ENCODE data around the gene ILF3. TPM values are rescaled to one million over a fixed set of nuclear protein-coding genes. Genes with fewer than 3 reads are reported as not detected.
A peak's percentile ranks its signal among the peaks of the same experiment; 100 is the strongest.

Gene ILF3
- total RNA-seq, 2 experiments from 2014 or later: 464 to 491 TPM

DNA sequence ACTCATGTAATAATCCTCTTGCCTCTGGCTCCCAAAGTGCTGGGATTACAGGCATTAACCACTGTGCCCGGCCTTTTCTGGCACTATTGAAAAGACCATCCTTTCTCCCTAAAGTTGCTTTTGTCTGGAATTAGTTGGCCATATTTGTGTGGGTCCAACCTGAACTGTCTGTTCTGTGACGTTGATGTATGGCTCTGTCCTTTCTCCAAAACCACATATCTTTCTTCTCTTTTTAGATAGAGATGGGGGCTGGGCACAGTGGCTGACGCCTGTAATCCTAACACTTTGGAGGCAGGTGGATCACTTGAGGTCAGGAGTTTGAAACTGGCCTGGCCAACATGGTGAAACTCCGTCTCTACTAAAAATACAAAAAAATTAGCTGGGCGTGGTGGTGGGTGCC, 81.6 kb downstream of the ILF3 start:
- Mint-ChIP-seq H3K9me3 (peaks cover 2% of the 10 kb centered on the region), H3K4me1 (ENCODE audit: low read depth) (peaks cover 36% of the 10 kb centered on the region), H3K27me3 (no peaks in the 10 kb centered on the region), H3K36me3 (ENCODE audit: low read depth) (peaks cover 30% of the 10 kb centered on the region), H3K27ac (peak overlapping the region; percentile 80), H3K4me3 (no peak overlapping the region)
- Histone ChIP-seq H3K4me1 (ENCODE audit: insufficient read depth, low read length) (peaks cover 54% of the 10 kb centered on the region), H3K27ac (ENCODE audit: low read depth in 1 of 2, low read length in 2 of 2) (no peak overlapping the region), H3K27me3 (ENCODE audit: control insufficient read depth in 1 of 2, insufficient read depth in 2 of 2, low read length in 2 of 2) (no peaks in the 10 kb centered on the region), H3K4me3 (ENCODE audit: low read length) (no peak overlapping the region), H3K9me3 (ENCODE audit: control insufficient read depth in 1 of 2, insufficient read depth in 1 of 2, low read length in 2 of 2) (peaks cover 0 to 4% of the 10 kb centered on the region in 2 experiments), H3K36me3 (ENCODE audit: insufficient read depth, low read length) (peaks cover 11% of the 10 kb centered on the region)
- no peak for ATAC-seq (ENCODE audit: poor library complexity)
- TF ChIP-seq, protein P1, sequence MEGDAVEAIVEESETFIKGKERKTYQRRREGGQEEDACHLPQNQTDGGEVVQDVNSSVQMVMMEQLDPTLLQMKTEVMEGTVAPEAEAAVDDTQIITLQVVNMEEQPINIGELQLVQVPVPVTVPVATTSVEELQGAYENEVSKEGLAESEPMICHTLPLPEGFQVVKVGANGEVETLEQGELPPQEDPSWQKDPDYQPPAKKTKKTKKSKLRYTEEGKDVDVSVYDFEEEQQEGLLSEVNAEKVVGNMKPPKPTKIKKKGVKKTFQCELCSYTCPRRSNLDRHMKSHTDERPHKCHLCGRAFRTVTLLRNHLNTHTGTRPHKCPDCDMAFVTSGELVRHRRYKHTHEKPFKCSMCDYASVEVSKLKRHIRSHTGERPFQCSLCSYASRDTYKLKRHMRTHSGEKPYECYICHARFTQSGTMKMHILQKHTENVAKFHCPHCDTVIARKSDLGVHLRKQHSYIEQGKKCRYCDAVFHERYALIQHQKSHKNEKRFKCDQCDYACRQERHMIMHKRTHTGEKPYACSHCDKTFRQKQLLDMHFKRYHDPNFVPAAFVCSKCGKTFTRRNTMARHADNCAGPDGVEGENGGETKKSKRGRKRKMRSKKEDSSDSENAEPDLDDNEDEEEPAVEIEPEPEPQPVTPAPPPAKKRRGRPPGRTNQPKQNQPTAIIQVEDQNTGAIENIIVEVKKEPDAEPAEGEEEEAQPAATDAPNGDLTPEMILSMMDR (IDR thresholded peaks at IDR 0.05): no peak
- no peak for DNase-seq
- POLR2A ChIA-PET: no interaction called here
- CTCF ChIA-PET: interaction anchor here (1.4 kb wide), 1 partner anchor 18 kb away, joined by 5 read pairs; the partner anchor contains the start of gene DNM2
- intact Hi-C loops (cut with DNase I, micrococcal nuclease): no loop called here

DNA sequence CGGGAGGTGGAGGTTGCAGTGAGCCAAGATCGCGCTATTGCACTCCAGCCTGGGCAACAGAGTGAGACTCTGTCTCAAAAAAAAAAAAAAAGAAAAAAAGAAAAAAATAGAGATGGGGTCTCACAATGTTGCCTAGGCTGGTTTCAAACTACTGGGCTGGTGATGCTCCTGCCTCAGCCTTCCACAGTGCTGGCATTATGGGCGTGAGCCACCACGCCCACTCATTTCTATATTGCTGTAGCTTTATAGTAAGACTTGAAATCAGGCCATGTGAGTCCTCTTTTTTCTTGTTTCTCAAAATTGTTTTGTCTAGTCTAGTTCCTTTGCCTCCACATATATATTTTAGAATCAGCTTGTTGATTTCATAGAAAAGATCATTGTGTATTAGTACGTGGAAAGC, 82.0 kb downstream of the ILF3 start:
- DNase-seq (no peak), ATAC-seq (ENCODE audit: poor library complexity) (no peak)
- Mint-ChIP-seq H3K4me1 (ENCODE audit: low read depth) (peaks cover 38% of the 10 kb centered on the region), H3K9me3 (peaks cover 2% of the 10 kb centered on the region), H3K4me3 (no peak overlapping the region), H3K27ac (peak overlapping the region; percentile 80), H3K27me3 (no peaks in the 10 kb centered on the region), H3K36me3 (ENCODE audit: low read depth) (peaks cover 35% of the 10 kb centered on the region)
- Histone ChIP-seq H3K27me3 (ENCODE audit: control insufficient read depth in 1 of 2, insufficient read depth in 2 of 2, low read length in 2 of 2) (no peaks in the 10 kb centered on the region), H3K4me3 (ENCODE audit: low read length) (no peak overlapping the region), H3K36me3 (ENCODE audit: insufficient read depth, low read length) (peaks cover 11% of the 10 kb centered on the region), H3K4me1 (ENCODE audit: insufficient read depth, low read length) (peaks cover 52% of the 10 kb centered on the region), H3K9me3 (ENCODE audit: control insufficient read depth in 1 of 2, insufficient read depth in 1 of 2, low read length in 2 of 2) (peaks cover 0 to 4% of the 10 kb centered on the region in 2 experiments), H3K27ac (ENCODE audit: low read depth in 1 of 2, low read length in 2 of 2) (no peak overlapping the region)
- intact Hi-C loops (cut with DNase I, micrococcal nuclease): no loop called here
- CTCF ChIA-PET: interaction anchor here (1.4 kb wide), 1 partner anchor 18 kb away, joined by 5 read pairs; the partner anchor contains the start of gene DNM2
- POLR2A ChIA-PET: no interaction called here
- TF ChIP-seq, protein P1 (IDR thresholded peaks at IDR 0.05): no peak

DNA sequence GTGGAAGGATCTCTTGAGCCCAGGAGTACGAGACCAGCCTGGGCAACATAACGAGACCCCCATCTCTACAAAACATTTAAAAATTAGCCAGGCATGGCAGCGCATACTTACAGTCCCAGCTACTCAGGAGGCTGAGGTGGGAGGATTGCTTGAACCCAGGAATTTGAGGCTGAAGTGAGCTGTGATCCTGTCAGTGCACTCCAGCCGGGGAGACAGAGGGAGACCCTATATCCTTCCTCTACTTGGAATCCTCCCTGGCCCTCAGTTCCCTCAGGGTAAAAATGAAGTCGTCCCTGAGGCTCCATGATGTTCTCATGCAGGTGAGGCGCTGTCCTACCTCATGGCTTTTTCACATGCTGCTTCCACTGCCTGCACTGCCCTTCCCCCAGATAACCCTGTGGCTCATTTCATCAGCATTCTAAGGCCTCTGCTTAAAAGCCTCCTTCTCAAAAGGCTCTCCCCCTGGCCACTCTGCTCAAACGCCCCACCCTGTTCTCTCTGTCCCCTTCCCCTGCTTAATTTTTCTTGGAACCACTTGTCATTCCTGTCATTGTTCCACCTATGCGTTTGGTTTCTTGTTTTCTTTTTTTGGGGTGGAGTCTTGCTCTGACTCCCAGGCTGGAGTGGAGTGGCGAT, 82.9 kb downstream of the ILF3 start:
- Mint-ChIP-seq H3K4me1 (ENCODE audit: low read depth) (peaks cover 36% of the 10 kb centered on the region), H3K27ac (peak overlapping the region; percentile 68), H3K9me3 (peaks cover 2% of the 10 kb centered on the region), H3K27me3 (no peaks in the 10 kb centered on the region), H3K4me3 (no peak overlapping the region), H3K36me3 (ENCODE audit: low read depth) (peaks cover 33% of the 10 kb centered on the region)
- no peak overlapping the region for H3K27ac ChIP-seq (ENCODE audit: low read depth in 1 of 2, low read length in 2 of 2)
- no peaks in the 10 kb centered on the region for H3K27me3 ChIP-seq (ENCODE audit: control insufficient read depth in 1 of 2, insufficient read depth in 2 of 2, low read length in 2 of 2)
- intact Hi-C loops (cut with DNase I, micrococcal nuclease): no loop called here
- TF ChIP-seq, protein P1 (IDR thresholded peaks at IDR 0.05): no peak
- CTCF ChIA-PET: interaction anchor here (1.4 kb wide), 1 partner anchor 19 kb away, joined by 5 read pairs; the partner anchor contains the start of gene DNM2
- H3K4me1 ChIP-seq (ENCODE audit: insufficient read depth, low read length): peaks cover 47% of the 10 kb centered on the region
- ATAC-seq (ENCODE audit: poor library complexity) (no peak), DNase-seq (no peak)
- H3K9me3 ChIP-seq (ENCODE audit: control insufficient read depth in 1 of 2, insufficient read depth in 1 of 2, low read length in 2 of 2): peaks cover 0 to 4% of the 10 kb centered on the region in 2 experiments
- H3K4me3 ChIP-seq (ENCODE audit: low read length): no peak overlapping the region
- peaks cover 12% of the 10 kb centered on the region for H3K36me3 ChIP-seq (ENCODE audit: insufficient read depth, low read length)
- POLR2A ChIA-PET: no interaction called here

All from CD4-positive, alpha-beta T cell (primary cell).